D341Med (cell line): Measurements from ENCODE around the gene FILIP1.

ENCODE experiments used
- DNase-seq: peaks from one replicate; pipeline ENCODE4 v3.0.0; 2012; ENCODE audit warnings: low spot score

FILIP1 gene

DNA sequence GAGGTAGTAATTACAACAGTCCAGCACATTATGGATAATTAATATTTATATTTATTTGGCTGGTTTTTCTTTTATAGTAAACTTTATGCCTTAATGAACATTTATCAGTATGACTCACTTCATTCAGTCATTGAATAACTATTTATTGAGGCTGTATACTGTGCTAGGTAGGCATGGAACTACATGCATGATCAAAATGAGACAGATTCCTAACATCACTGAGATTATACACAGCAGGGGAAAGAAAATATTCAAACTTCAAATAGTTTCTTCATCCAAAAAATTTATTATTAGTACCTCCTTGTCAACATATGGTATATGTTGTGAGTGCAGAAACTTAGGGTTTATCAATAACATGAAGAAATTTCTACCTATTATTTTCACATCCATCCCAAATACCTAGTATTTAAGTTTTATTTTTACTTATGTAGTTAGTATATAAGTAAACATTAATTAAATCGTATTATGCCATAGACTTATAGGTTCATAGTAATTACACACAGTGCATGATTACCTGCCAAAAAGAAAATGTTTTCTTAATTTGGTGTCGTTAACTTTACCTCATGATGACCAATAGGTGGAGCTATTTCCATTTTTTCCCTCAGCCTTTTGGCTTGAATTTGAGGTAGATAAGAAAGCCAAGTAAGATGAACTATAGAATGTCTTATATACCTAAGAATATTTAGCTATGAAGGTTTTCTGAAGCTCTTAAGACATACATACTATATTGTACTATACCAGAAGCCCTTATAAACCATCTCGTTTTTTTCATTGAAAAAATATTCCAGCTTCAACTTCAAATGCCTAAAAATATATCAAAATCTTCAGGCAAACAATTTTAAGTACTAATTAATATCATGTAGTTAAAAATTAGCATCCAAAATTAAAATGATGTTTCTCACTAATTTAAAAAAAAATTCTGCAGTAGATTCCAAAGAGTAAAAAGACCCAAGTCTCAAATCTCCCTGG, 196.5 kb downstream of the FILIP1 start:
- no peak for DNase-seq

DNA sequence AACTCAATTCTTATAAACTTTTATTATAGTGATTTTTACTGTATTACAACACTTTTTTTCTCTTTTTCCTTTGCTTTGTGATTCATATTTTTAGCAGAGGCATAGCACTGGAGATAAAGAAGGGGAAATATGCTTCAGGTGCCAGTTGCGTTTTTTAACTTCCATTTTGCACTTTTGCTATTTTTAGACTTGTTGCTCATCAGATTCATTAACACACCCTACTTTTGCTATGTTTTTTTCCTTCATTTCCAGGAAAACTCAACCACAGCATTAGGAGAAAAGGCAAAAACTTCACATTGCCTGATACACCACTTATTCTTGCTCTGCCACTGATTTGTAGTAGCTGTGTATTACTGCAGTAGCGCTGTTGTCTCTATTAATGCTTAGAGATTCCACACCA, 201.0 kb downstream of the FILIP1 start:
- DNase-seq, result no peak

DNA sequence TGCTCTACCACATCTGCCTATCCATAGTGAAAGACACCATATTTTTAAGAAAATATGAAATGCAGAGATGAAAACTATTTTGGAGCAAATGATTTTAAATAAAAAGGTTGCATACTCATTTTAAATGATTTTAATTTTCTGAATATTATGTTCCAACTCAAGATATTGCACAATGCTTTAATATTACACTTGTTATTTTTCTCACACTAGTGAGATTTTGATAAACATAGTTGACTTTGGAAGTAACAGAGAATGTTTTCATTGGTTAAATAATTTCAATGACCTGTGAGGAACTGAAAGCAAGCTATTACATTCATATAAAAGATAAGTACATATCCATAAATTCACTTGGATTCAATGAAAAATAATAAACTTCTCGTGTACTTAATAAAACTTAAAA, 201.9 kb downstream of the FILIP1 start:
- no peak for DNase-seq

DNA sequence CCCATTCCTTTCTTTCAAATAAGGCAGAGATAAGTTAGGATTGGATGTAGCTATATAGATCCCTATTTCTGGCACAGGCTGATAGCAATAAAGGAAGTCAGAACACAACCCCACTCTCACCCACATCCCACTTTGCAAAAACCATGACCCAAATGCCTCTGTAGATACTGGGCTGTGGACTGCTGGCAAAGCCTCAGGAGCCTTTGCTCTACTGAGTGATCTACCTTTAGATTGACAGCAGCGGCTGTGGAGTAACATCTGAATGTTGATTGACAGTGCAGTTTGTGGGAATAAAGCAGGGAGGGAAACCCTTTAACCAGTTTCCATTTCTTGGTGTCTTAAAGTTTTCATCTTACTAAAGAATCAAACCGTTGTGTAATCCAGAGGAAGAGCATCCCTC, 202.3 kb downstream of the FILIP1 start:
- DNase-seq, result no peak

DNA sequence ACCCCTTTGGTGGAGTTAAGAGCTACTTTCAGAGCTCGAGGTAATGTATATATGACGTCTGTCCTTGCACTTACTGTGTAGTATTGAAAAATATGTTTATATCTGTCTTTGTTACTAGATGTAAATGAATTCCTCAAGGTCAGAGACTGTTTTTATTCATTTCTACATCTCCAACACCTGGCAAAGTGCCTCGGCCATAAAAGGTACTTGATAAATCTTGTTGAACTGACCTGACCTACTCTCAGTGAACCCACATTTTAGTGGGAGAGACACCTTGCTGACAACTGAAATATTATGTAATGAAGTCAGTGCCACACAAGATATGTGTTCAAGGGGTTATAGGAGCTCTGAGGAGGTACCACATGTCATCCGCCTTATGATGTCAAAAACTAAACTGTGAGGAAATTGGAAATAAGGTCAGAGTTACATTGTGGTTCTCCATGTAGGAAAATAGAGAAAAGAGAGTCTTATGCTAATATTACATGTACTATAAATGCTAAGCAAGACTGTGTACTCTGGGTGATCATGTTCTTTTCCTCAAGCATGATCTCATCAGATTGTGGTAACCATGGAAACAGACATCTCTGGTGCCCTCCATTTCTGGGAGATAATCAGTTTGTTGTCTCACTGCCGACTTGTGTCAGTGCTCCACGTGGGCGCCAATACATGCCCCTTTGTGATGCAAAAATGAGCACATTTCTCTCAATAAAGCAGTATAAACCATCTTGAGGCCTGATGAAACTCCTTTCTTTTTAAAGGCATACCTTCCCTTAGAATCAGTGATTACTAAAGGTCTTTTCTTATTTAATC, 203.3 kb downstream of the FILIP1 start:
- no peak for DNase-seq

DNA sequence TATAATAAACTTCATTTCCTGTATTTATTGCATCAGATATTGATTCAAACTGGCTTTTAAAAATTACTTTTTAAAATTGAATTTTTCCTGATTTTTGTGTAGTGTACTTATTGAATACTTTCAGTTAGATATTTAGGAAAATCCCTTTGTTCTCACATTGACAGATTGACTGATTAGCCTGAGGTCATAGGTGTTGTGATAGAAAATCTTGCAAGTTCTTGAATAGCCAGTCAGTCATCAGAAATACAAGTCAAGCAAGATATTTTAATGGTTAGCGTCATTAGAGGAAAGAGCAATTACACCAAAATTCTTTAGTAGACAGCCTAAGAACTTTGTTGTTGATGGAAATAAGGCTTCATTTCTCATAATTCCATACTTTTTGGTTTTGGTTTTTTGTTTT, 205.6 kb downstream of the FILIP1 start:
- DNase-seq, result no peak

DNA sequence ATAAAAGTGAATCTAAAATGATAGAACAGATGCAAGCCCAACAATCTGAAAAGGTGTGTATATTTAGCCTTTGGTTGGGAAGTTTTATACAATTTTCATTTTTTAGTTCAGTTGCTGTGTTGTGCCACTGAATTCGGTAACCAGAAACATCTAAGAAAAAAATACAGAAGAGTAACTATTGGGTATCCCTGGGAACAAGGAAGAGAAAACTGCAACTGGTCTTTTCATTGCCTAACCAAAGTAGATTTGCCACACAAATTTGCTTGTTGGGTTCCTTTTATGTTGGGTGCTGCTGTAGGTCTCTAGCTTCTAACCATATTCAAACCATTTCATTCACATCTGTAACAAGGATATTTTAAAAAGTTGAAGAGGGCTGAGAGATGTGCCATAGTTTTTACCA, 206.2 kb downstream of the FILIP1 start:
- no peak for DNase-seq

DNA sequence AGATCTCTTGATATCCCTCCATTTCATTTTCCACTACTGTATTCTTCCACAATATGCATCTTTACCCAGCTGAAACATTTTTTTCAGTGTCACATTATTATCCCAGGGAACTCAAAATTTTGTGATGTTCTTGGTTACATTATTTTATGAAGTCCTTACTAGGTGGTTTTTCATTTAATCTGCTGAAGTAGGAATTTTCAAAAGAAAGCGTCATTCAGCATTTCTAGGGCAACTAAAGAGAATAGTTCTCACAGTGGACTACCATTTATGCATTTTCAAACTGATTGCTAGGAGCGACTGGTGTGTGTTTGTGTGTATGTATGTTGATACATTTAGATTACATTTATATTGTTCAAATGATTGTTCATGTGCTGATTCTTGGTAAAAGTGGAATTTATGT, 206.6 kb downstream of the FILIP1 start:
- DNase-seq, result no peak

DNA sequence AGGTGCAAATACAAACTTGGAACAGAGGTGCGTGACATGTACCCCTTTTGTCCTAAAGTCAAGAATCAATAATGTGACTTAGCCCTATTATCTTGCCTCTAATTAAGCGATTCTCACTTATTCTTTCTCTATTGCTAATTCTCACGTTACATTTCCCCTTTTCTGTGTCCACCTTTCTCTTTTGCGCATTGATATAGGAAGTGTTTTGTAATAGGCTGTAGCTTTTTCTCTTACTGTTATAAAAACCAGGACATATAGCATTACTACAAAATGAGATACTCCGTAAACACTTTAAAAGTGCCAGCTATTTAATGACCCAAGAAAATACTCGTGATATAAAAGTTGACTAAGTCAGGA, 208.3 kb downstream of the FILIP1 start:
- no peak for DNase-seq

DNA sequence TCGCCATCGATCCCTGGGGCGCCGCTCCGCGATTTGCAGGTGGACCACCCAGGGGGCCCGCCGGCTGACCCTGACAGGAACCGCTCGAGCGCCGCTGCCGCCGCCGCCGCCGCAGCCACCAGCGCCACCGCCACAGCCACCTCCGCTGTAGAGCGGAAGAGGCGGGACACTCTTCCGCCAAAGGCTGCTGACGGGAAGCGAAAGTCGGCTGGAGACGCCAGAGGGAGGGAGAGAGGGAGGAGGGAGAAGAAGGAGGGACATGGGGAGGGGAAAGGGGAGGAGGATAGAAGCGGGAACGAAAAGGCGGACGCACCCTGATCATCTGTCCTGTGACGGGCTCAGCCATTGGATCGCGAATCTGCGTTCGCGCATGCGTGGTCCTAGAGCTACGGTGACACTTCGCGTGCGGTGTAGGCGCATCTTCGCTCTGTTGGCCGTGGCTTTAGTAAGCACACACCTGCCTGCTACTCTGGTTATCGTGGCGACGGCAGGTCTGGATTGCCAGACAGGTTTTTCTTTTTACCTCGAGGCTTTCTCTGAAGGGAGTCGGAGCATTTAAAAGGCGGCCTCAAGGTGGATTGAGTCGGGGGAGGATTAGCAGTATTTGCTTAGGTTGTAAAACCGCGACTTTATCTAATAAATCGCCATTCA, 208.8 kb downstream of the FILIP1 start, which contains the start of gene TMEM30A:
TSS of gene TMEM30A (minus strand) at position 161 of the 651 bp plus-strand sequence. CDS start at position 7, 154 bp downstream.
- DNase-seq, result peak; percentile 95

DNA sequence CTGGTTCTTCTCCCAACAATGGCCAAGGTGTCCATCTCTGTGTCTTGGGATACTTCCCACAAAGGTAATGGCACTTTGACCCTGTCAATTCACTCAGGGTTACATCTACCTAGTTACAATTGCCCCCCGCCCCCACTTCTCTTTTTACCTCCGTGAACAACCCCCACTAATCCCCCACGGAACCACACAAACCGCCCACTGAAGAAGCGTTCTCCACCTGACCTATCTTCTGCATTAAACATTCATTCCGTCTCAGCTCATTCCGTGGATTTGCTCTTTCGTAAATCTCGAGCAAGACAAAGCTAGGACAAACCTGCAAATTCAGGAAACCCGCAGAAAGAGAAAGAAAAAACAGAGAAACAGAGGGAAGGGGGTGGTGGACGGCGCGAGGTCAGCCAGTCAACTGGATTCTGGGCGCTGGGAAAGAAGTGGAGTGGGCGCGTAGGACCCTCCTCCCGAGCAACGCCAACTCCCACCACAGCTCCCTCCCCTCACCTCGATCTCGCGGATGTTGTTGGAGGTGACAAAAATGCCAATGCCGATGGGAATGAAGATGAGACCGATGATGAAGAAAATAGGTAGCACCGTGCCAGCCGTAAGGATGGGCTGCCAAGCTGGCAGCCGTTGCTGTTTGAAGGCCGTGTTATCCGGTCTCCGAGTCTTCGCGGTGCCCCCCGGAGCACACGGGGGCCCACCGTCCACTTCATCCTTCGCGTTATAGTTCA, 209.5 kb downstream of the FILIP1 start:
- no peak for DNase-seq

DNA sequence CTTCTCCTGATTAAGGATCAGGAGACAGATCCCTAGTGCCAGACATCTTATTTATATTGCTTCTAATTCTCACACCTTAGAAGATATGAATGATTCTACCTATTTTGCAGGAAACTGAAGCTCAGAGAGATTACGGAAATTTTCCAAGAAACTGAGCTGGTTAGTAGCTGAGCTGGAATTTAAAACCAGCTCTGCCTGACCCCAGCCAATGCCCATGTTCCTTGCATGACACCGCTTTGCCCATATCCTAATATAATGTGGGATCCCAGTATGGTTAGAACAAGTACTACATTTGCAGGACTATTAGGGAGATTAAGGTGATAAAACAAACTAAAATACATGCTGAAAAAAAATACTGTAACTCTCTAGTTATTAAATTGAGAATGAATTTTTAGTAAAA, 210.9 kb downstream of the FILIP1 start:
- no peak for DNase-seq

DNA sequence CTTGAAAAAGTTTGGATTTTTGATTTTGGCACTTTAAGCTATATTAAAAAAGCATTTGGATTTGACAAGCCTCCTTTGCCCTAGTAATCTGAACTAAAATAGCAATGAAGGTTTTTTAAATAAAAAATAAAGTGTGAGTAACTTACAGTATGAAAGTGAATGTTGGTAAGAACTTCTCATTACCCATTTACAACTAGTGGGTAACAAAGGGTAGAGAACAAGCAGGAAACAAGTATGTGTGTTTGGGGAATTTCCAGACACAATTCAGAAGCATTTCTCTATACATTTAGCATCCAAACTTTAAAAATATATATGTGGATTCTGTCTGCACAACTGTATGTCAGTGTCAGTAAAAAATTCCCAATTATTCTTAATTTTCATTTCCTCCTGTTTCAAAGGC, 211.9 kb downstream of the FILIP1 start:
- no peak for DNase-seq

DNA sequence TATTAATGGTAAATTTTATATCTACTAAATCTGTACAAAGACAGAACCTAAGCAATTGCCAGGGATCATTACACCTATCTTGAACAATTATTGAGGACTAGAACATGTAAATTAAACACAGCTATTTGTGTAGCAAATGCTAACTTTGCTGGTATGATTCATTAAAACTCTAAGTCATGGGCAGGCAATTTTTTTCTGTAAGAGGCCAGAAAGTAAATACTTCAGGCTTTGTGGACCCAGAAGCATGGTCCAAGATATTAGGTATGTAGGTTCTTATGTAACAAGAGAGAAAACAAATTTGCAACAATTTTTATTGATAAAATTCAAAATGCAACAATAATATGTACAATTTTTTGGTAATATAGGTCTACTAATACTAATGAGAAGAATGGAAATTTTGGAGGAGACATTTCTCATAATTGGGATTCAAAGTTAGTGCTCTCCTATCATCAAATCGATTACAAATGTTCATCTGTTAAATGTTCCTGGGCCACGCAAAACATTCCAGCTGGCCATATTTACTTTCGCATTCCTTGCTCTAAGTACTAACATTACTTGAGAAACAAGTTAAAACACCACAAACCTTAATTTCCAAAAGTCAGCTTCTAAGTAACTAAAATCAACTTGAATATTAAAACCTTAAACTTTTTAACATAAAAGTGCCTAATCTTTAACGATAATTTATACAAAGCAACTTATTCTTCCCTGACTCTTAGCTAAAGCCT, 213.3 kb downstream of the FILIP1 start:
- no peak for DNase-seq

DNA sequence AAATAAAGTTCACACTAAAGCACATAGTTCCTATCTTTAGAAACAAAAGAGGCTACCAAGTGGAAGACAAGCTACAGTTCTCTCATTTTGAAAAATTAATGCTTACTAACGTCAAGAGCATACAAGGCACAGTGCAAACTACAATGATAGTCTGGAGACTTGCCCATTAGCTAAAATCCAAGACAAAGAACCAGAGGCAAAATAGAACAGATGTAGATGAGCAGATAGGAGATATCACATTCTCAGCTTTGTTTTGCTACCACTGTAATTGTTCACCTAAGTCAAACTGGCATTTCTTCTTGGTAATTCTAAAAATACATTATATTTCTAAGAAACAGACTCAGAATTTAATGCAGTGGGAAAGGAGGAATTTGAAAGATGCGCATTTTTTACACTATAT, 214.2 kb downstream of the FILIP1 start:
- DNase-seq, result no peak

DNA sequence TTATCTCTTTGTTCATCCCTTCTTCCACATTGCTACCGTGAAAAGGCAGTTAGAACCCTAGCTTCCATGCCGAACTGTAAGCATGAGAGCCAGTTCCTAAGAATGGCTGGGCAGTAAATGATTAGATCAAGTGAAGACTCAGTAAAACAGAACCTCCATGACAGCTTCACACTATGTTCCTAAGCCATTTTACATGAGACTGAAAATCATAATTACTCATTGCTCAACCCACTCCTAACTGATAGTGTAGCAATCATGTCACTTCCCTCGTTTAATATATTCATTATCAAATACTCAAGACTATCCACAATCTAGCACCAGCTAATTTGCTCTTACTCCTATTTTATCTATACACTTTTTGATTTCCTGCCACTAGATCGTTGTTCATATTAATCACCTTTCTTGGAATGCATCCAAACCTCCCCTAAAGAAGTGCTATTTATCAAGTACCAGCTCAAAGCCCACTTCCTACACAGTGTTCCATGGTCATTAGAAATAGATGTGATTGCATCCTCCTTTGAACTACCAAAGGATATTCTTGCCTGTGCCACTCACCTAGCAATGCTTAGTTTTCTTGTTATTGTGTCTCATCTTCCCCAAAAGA, 215.0 kb downstream of the FILIP1 start:
- DNase-seq, result no peak

DNA sequence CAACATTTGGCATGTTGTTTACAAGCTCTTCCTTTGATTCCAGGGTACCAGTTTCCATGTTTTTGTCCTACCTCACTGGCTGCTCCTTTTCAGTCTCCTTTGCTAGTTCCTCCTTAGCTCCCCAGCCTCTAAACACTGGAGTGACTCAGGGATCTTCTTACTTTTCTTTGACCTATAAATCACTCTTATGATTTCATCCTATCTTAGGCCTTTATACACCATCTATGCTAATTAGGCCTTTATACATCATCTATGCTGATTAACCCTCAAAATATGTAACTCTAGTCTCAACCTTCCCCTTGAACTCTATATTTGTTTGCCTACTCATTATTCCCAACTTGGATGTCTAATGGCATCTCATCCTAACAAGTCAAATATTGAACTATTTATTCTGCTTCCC, 218.5 kb downstream of the FILIP1 start:
- DNase-seq, result no peak

DNA sequence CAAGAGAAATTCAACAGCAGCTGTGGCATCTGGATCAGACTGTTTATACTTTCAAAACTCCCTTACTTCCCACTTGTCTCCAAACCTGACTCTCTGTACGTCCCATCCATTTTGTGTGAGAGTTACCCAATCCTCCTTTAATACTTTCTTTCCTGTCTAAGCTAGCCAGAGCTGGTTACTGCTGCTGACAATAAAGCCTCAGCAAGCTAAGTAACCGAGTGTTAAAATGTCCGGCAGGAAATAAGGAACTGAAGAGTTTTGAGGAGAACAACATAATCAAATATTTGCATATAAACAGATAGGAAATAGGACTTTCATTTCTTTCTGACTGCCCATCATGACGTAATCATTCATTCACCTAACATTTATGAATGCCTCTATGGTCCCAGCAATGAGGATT, 220.6 kb downstream of the FILIP1 start:
- no peak for DNase-seq

DNA sequence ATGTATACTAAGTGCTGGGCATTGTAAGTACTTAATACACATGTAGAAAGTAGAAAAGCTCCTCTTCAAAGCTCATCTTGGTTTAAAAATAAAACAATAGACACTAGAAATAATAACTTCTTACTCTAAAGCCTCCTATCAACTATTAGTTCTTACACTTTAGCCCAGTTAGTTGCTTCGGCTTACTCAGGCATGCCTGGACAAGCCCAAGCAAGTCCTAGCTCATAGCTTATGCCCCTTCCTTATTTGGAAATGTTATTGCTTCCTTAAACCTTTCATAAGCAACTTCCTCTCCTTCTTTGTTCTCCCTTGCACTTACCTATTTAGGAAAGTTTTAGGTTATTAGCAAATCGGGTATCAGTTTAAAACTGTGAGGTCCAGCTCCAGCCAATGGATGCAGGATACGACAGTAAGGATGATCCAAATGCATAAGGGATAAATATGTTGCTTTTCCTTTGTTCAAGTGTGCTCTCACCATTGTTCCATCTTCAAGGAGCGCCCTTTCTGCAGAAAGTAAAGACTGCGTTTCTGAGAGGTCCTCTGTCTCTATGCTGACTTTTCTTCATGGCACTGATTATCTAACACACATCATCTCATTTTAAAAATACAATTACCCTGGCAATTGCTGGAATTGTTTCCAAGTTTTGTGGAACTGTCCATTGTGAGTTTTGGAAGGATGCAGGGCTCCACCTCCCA, 221.3 kb downstream of the FILIP1 start:
- DNase-seq, result no peak

DNA sequence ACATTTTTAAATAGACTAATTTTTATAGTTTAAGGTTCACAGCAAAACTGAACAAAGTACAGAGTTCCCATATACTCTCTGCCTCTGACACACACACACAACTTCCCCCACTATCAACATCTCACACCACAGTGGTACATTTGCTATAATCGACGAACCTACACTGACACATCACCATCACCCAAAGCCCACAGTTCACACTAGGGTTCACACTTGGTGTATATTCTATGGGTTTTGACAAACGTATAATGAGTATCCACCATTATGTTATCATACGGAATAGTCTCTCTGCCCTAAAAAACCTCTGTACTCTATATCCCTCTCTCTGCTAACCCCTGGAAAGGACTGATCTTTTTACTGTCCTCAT, 224.6 kb downstream of the FILIP1 start:
- no peak for DNase-seq
